ENCODE measurements around the gene HJURP. TPM values are rescaled to one million over a fixed set of nuclear protein-coding genes. Genes with fewer than 3 reads are reported as not detected.

Gene HJURP
- polyA plus RNA-seq, 4 donors = 18.7 to 24.3 (median 22.6) TPM

DNA sequence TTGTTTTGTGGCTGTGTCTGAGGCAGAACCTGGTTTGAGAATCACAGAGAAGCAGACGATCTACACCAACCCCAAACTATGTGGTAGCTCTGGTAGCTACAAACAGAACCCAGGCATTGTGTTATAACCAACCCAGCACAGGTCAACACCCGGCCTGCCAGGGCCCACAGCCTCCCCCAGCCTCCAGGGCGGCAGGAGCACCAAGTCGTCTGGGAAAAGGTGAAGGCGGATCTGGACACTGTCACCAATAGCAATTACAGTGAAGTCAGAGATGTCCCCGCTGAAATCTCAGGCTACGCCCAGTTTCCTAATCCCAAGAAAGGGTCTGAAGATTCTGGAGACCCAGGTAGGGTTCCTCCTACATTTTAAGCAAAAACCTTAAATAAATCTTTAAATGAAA lies 3.6 kb downstream of the HJURP start:
- no peak for DNase-seq (ENCODE audit: low read depth in 4 of 4, low spot score in 3 of 4)

DNA sequence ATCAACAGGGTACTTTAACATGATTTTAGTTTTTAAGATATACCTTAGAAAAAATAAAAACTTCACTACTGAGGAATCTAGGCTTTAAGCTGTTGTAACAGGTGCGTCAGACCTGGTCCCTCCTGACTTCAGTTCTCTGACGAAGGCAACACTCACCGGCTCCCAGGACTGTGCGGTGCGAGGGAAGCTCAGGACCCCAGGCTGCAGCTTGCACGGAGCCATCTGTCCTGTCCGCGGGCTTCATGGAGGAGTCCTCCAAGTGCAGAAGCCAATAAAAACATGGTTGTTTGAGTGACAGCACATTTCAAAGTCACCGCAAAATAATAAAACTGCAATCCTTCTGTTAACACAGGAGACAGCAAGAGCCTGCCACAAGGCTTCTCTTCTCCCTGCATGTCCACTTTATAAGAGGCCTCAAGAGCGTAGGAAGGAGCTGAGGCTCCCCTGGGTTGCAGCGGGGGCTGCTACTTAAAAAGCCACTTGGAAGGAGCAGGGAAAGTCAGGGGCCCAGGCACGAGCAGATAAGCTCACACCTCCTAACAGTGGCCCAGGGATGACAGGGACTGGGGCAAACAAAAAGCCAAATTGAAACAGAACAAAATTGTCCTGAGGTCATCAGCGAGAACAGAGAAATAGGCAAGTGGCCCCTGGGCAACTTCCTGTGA lies 4.6 kb downstream of the HJURP start:
- no peak for DNase-seq (ENCODE audit: low read depth in 4 of 4, low spot score in 3 of 4)

DNA sequence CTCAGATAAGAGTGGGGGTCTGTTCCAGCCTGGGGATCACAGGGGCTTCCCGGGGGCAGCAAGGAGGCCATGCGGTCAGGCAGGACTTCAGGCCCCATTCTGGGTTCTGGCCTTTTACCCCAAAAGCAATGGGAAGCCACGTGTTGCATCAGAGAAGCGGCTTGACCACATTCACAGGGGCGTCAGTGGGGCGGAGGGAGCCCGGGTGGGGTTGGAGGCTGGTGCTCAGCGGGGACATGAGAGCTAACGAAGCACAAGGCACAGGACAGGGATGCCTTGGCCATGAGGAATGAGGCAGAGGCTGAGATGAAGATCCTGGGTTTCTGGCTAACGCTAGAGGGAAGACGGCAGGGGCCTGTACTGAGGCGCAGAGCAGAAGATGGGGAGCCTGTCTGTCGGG lies 6.1 kb downstream of the HJURP start:
- DNase-seq (ENCODE audit: low read depth in 4 of 4, low spot score in 3 of 4) = no peak

DNA sequence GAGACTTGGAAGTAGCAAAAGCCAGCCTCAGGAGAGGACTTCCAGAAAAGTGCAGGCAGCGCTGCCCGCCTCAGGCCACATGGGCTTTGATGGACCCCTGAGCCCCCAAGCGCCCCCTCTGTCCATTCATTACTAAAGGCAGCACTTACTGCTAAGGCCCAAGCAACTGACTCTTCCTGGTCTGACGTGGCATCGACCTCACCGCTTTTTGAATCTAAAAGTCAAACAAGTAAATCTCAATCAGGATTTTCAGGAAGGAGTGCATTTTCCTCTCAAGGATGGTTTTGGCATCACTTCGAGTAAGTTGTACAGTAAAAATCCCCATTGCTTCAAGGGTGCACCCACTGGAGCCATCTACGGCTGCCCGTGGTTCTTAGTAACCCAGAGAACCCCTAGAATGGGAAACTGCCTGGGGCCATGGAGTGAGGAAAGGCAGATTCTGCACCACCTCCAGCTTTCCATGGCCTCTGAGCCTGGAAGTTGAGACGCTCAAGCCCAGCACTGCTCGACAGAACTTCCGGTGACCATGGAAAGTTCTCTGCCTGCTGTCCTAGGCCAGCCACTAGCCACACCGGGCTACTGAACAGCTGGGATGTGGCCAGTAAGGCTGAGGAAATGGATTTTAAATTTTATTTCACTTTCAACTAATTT lies 7.0 kb downstream of the HJURP start:
- DNase-seq (ENCODE audit: low read depth in 4 of 4, low spot score in 3 of 4) = no peak

DNA sequence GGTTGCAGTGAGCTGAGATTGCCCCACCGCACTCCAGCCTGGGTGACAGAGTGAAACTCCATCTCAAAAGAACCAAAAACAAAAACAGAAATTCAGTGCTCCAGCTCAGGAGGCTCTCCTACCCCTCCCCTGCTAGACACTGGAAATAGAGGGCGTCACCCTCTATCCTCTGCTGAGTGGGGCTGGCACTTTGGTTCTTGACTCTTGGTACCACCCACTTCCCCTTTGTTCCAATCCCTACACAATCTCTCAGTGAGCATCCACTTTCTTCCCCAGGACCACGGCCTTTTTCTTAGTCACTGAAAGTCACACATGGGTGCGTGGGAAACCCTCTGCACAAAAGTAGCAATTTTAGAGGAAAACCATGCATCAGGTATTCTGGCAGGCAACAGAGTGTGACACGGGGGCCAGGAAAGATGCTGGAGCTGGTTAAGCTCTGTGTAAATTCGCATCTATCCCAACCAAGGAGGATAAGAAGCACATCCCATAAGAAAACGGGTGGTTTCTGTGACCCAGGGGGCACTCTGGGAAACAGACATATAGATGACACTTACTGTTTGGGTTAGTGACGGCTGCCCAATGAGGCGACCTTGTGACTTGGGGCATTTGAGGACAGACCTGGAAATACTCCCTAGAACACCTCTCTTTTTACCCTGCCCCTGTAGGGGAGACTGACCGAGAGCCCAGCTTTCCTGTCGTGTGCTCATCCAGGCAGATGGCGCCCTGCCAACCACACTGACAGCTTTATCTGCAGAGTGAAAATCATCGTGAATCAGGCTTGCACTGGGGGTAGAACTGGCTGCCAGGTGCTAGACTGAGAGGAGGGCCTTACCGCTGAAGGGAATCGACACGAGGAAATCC lies 7.7 kb downstream of the HJURP start:
- DNase-seq (ENCODE audit: low read depth in 4 of 4, low spot score in 3 of 4) = no peak

DNA sequence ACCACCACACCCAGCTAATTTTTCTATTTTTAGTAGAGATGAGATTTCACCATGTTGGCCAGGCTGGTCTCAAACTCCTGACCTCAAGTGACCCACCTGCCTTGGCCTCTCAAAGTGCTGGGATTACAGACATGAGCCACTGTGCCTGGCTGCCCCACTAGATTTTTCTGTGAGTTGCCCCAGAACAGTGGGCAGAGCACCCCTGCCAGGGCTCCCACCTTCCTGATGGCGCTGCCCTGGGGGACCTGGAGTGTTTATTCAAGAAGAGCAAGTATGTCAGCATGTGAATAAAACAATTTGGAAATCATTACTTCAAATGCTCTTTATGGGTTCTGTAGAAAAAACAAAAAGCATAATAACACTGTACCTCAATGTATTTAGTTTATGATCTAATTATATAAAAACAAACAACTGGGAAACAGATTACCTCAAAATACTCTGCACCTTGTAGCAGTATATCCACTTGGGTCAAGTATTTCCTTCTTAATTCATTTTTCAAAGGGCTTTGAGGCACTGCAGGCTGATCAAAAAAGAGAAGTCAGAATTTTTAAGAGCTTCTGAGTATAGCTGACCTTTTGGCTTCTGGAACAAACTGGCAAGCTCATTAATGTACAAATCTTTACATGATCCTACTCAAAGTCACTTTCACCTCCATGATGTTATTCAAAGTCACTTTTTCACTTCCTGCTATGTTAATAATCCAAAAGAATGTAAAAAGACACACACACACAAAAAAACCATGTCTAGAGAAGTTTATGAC lies 8.9 kb downstream of the HJURP start:
- DNase-seq (ENCODE audit: low read depth in 4 of 4, low spot score in 3 of 4) = no peak

DNA sequence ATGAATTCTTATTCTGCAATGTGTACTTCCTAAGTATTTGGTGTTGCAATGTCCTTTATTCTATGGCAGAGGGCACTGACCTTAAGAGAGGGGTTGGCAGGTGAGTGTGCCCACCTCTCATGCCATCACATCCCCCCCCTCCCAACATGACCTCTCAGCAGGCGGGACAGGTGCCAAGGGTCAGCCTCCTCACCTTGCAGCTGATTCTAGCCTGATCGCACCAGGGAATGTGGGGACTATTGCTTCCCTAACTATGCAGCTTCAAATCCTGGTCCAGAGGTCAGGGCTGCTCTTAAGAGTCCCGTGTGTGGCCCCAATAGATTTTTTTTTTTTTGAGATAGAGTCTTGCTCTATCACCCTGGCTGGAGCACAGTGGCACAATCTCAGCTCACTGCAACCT lies 9.5 kb downstream of the HJURP start:
- no peak for DNase-seq (ENCODE audit: low read depth in 4 of 4, low spot score in 3 of 4)

DNA sequence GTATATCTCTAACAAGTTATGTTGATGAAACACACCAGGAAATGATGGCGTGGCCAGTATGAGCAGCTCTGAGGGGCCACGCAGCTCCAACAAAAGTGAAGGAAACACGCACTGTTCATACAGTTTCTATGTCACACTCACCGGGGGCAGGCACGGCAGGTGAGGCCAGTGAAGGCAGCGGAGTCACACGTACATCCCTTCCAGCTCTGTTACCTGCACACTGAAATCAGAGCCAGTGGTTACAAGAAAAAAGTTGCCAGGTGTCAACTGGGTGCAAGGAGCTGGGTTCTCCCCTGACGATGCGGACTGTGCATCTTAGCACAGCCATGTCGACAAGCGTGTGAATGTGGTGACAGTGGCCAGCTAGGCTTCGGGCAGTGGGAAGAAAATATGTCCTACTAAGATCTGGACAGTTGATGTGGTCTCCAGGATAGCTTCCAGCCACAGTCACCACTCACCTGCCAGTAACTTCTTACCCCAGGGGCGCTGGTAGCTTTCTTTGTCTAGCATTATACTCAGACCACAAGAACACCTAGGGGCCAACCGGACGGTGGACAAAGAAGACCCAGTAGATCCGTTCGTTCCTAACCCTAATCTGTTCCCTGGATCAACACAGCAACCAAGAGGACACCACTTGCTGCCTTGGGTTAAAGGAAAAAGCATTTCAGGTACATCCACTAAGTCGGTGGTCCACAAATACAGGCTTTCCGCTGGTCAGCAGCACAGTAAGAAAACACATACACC lies 10.1 kb downstream of the HJURP start:
- DNase-seq (ENCODE audit: low read depth in 4 of 4, low spot score in 3 of 4) = no peak

DNA sequence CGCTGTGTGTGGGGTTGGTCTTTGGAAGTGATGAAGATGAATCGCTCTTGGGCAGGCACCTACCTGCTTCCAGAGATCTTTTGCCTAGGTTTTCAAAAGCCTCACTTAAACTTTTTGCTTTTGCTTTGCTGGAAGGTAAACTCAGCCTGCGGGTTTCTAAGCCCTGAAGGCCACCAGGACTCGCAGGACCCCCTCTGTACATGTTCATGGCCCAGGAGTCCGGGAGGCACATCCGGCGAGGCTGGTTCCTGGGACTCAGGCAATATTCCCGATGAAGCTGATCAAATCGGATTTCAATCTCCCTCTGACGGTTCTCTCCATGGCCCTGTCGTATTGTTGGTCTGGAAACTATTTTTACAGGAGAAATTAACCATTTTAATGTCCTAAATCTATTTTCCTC lies 13.2 kb downstream of the HJURP start:
- DNase-seq (ENCODE audit: low read depth in 4 of 4, low spot score in 3 of 4) = no peak

DNA sequence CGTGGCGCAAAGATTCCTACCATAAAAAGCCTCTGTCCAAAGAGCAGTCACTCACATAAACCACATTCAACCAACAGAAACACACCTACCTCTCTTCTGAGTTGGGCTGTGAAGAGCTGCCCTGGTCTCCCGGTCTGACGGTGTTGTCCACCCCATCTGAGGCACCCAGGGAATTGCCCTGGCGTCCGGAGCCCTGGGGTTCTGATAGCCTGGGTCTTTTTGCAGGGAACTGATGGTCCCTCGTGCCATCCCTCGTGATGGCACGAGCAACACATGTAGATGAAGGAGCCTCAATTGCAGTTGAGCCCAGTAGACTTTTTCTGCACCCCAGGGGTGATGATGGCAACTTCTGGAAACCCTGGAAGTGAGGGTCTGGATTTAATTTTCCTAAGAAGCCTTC lies 13.8 kb downstream of the HJURP start:
- no peak for DNase-seq (ENCODE audit: low read depth in 4 of 4, low spot score in 3 of 4)

DNA sequence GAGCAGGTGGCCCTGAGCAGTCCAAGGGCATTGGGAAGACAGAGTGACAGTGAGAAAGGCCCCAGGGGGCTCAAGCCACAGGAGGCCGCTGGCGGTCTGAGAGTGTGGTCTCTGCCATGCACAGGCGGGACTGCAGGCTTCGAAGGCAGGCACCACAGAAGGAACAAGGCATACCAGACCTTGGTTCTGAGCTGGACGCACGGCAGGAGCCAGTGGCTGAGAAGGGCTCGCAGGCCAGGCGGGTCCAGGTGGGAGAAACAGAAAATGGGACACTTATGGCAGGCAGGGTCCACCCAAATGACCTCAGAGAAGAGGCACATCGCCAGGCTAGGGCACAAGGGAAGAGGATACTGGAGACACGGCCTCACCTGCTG lies 14.9 kb downstream of the HJURP start:
- DNase-seq (ENCODE audit: low read depth in 4 of 4, low spot score in 3 of 4) = no peak

DNA sequence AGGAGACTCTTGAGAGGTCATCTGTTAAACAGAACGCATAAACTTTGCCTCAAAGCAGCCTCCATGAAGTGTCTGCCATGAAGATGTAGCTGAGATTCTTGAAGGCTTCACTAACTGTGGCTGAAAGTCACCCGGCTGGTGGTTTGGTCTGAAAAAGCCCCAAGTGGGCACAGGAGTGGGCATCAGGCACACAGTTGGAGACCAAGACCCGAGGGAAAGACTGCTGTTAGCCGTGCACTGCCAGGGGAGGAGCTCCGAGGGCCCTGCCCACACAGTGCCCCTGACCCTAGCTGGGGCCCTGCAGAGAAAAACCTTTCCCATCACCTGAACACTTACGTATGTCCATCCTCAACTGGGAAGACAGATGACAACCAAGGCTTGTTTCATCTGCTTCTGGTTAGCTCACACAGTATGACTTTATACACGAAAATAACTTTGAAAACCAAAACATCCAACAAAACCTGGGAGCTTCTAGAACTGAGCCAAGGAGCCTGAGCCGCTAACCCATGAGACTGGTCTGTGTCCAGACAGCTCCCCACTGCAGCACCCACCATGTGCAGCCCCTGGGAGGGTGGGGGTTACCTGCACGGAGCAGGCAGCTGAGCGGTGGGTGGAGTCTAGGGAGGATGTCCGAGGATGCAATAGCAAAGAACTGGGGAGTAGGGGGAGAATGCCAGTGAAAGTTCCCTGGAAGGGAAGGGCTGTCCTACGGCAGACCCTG lies 15.4 kb downstream of the HJURP start:
- DNase-seq (ENCODE audit: low read depth in 4 of 4, low spot score in 3 of 4) = no peak

DNA sequence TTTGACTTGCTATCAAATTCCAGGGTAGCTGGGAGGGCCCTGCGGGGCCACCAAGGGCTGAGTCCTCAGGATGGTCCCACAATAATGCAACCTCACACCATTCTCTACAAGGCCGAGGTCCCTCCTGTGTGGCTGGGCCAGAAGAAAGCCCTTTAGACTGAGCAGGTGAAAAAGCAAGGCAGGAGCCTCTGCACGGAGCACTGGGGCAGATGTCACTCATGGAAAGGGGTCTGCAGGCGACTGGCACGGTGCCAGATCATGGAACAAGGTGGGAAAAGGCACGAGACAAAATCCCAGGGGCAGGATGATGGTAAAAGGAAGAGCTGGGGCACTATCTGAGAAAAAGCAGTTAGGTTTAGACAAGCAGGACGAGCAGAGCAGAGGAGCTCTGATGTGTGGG lies 16.1 kb downstream of the HJURP start:
- DNase-seq (ENCODE audit: low read depth in 4 of 4, low spot score in 3 of 4) = no peak

DNA sequence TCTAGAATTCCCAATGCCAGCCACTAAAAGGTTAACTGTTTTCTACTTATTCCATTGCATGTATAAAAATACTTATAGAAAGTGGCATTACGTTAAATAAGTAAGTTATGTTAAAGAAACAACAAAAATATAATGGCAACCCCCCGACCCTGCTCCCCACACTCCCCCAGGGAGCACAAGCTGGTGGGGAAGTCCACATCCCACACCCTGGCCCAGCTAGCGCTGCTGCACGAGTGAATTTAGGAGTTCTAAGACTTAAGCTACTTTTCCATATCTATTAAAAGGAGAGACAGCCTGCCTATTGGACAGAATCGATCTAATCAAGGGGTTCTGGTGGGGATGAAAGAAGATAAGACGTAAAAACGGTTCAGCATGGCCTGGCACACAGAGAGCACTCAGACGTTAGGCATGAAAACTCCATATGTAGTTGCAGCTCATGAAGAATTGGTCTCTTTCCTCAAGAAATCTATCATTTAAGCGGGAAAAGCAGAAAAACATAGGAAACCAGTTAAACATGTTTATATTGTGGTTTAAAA lies 16.6 kb downstream of the HJURP start:
- no peak for DNase-seq (ENCODE audit: low read depth in 4 of 4, low spot score in 3 of 4)

DNA sequence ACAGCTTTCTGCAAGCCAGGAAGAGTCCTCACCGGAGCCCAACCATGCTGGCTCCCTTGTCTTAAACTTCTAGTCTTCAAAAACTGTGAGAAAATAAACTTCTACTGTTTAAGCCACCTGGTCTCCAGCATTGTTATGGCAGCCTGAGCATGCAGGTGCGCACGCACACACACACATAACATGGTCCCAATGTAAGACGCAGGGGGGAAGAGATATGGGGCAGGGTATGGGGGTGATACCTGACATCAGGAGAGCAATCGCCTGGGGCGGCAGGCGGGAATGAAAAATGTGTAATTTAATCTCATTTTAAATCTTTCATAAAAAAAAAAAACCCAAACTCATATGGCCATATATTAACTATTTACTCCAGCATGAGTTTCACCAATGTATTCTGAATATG lies 18.0 kb downstream of the HJURP start:
- no peak for DNase-seq (ENCODE audit: low read depth in 4 of 4, low spot score in 3 of 4)

DNA sequence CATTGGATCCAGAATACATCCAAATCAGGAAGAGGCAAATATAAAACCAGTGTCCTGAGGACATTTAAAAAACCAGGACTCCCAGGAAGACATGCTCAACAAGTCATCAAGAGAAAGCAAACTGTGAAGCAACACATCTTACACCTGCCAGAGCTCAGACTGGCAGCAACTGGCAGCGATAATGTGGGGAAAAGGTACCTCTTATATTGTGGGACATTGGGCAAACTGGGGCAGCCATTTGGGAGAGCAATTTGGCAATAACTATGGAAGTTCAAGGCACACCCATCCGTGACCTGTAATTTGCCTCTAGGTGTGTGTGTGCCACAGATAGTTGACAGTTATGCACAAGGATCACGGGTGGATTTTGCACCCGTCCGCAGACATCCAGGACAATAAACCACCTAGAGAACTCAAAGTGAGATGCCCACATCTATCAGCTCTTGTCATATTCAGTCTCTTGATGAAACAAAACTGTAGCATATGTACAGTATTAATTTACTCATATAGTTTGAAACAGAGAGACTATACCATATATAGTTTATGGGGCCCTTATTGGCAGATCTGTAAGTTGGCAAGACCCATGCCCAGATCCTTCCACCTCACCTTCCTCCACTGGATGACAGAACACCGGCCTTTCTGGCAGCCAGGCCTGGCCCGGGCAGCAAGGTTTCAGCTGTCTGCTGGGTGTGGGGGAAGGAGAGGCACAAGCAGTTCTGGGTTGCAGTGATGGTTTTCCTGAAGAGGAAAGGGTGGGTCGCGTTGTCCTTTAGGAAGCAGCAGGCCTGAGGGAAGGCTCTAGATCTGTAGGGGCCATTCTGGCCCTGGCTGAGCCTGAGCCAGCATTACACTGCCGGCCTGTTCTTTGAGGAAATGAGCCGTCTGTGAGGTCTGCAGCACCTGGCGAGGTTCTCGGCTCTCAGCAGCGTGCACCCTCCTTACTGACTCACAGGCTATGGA lies 18.8 kb downstream of the HJURP start:
- DNase-seq (ENCODE audit: low read depth in 4 of 4, low spot score in 3 of 4) = no peak

DNA sequence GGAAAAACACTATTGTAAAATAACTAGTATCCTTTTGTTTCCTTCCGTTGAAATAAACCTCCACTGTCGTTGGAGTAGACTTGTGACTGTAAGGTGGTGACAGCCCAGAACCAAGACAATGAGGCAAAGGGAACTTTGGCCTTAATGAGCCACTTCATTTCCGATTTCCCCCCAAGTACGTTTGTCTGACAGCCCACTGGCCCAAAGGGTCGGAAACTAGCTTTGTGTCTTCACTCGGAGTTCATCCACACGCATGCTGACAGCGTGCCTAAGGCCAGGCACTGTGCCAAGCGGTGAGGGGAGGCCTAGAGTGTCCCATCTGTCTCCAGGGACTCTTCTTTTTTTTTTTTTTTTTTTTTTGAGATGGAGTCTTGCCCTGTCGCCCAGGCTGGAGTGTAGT lies 21.0 kb downstream of the HJURP start:
- no peak for DNase-seq (ENCODE audit: low read depth in 4 of 4, low spot score in 3 of 4)

DNA sequence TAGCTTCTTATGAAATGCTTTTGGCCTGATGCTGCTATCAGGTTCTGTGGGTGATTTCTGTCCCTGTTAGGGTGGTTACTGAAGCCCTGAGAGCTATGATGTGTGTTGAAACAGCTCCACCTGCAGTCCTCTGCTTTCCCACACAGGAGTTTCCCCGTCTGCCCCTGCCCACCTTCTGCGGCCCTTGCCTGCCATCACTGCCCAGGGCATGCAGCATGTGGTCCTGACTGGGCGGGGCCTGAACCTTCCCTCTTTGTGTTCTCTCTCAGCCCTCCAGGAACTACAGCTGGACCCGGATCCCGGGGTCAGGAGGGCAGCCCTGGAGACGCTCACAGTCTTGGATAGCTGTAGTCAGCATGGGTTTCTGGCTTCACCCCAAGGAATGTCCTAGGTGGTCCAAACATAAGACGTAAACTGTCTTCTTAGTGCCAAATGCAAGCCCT lies 21.4 kb downstream of the HJURP start:
- no peak for DNase-seq (ENCODE audit: low read depth in 4 of 4, low spot score in 3 of 4)

All from left renal pelvis (tissue), 4 donors.